IMR-90 (cell line): Measurements from ENCODE around the gene COLQ. TPM values are rescaled to one million over a fixed set of nuclear protein-coding genes. Genes with fewer than 3 reads are reported as not detected.

Experiments used
- ATAC-seq: fragments of 200-7000 bp; cut with Tn5 transposase; 2 replicates; pipeline ENCODE4 v1.9.1; 2020; ENCODE audit warnings: low read depth, mild to moderate bottlenecking, moderate library complexity
- BruUV-seq: library from RNA; stranded (reverse); fragments of 400-500 nt; replicated peaks from 2 replicates; lab custom pipeline; 2021; lab: Mats Ljungman, UMichigan
- CTCF ChIA-PET: fragments of 300-600 bp; formaldehyde crosslinking; extraction: SDS; loops from one replicate; lab custom pipeline; 2021; ENCODE audit warnings: antibody characterized with exemption; lab: Yijun Ruan, JAX
- POLR2A ChIA-PET: fragments of 300-600 bp; sonication (Branson Sonifier 250); formaldehyde crosslinking; loops from one replicate; lab custom pipeline; 2022; ENCODE audit warnings: antibody characterized with exemption; ENCODE audit not compliant: unreplicated experiment; lab: Charles Lee
- DNase-seq: peaks from one replicate; pipeline ENCODE4 v3.0.0; 2013
- H2AFZ ChIP-seq: replicated peaks from 2 replicates; pipeline ENCODE3; 2013; ENCODE audit warnings: low read length, mild to moderate bottlenecking; ENCODE audit not compliant: poor library complexity
- H2AK5ac ChIP-seq: 2 replicates; pipeline ENCODE4 v1.6.1; 2013; ENCODE audit warnings: low read depth, low read length, inconsistent platforms
- H2AK9ac ChIP-seq: replicated peaks from 2 replicates; pipeline ENCODE3; 2013; ENCODE audit warnings: mild to moderate bottlenecking, low read depth, low read length, moderate library complexity; ENCODE audit not compliant: poor library complexity
- H2BK120ac ChIP-seq: 2 replicates; pipeline ENCODE4 v1.6.1; 2013; ENCODE audit warnings: low read depth, low read length, inconsistent platforms
- H2BK15ac ChIP-seq: 3 replicates; pipeline ENCODE4 v1.6.1; 2013; ENCODE audit warnings: low read depth, low read length, inconsistent platforms
- H2BK20ac ChIP-seq: 2 replicates; pipeline ENCODE4 v1.6.1; 2013; ENCODE audit warnings: low read depth, mild to moderate bottlenecking, inconsistent platforms, low read length, moderate library complexity
- H2BK5ac ChIP-seq: 2 replicates; pipeline ENCODE4 v1.6.1; 2013; ENCODE audit warnings: mild to moderate bottlenecking, low read depth, low read length, inconsistent platforms; ENCODE audit not compliant: poor library complexity, severe bottlenecking
- H3K14ac ChIP-seq: replicated peaks from 2 replicates; pipeline ENCODE4 v1.6.1; 2013; ENCODE audit warnings: low read depth, low read length, inconsistent platforms
- H3K18ac ChIP-seq: 2 replicates; pipeline ENCODE4 v1.6.1; 2013; ENCODE audit warnings: low read depth, low read length, control low read depth
- H3K23ac ChIP-seq: 2 replicates; pipeline ENCODE4 v1.6.1; 2013; ENCODE audit warnings: low read depth, low read length, inconsistent platforms
- H3K27ac ChIP-seq: 2 replicates; pipeline ENCODE4 v1.5.1; 2013; ENCODE audit warnings: mild to moderate bottlenecking, control low read depth, low read length; ENCODE audit not compliant: insufficient read depth
- H3K27me3 ChIP-seq: 2 replicates; pipeline ENCODE4 v1.6.1; 2013; ENCODE audit warnings: low read length; ENCODE audit not compliant: control insufficient read depth, insufficient read depth
- H3K36me3 ChIP-seq: 2 replicates; pipeline ENCODE4 v1.6.1; 2013; ENCODE audit warnings: low read length, mixed read lengths; ENCODE audit not compliant: control insufficient read depth, insufficient read depth
- H3K4ac ChIP-seq: 2 replicates; pipeline ENCODE4 v1.6.1; 2013; ENCODE audit warnings: low read depth, low read length, inconsistent platforms
- H3K4me1 ChIP-seq: 2 replicates; pipeline ENCODE4 v1.6.1; 2013; ENCODE audit warnings: low read length, mixed read lengths; ENCODE audit not compliant: control insufficient read depth, insufficient read depth
- H3K4me2 ChIP-seq: 2 replicates; pipeline ENCODE4 v1.6.1; 2013; ENCODE audit warnings: low read depth, mild to moderate bottlenecking, control low read depth, low read length, moderate library complexity
- H3K4me3 ChIP-seq: 2 replicates; pipeline ENCODE4 v1.5.1; 2013; ENCODE audit warnings: low read depth, mild to moderate bottlenecking, control low read depth, low read length, moderate library complexity; ENCODE audit not compliant: insufficient read depth
- H3K56ac ChIP-seq: 2 replicates; pipeline ENCODE4 v1.6.1; 2013; ENCODE audit warnings: low read length, inconsistent platforms; ENCODE audit not compliant: insufficient read depth; ENCODE audit errors: extremely low read depth
- H3K79me1 ChIP-seq, 2 experiments: 2 replicates each; pipeline ENCODE4 v1.6.1; 2013; ENCODE audit warnings: low read length in 2 of 2, inconsistent platforms in 1 of 2, low read depth in 1 of 2
- H3K9ac ChIP-seq: 2 replicates; pipeline ENCODE4 v1.6.1; 2013; ENCODE audit warnings: low read depth, low read length, control low read depth
- H3K9me1 ChIP-seq: 2 replicates; pipeline ENCODE4 v1.6.1; 2013; ENCODE audit warnings: low read length, inconsistent platforms; ENCODE audit not compliant: insufficient read depth
- H3K9me3 ChIP-seq: 2 replicates; pipeline ENCODE4 v1.6.1; 2013; ENCODE audit warnings: low read length; ENCODE audit not compliant: control insufficient read depth, insufficient read depth
- H4K20me1 ChIP-seq: 2 replicates; pipeline ENCODE4 v1.6.1; 2013; ENCODE audit warnings: low read length, inconsistent platforms; ENCODE audit not compliant: insufficient read depth
- H4K5ac ChIP-seq: 2 replicates; pipeline ENCODE4 v1.6.1; 2013; ENCODE audit warnings: mild to moderate bottlenecking, low read depth, low read length, control low read depth
- H4K8ac ChIP-seq, 2 experiments: 2 replicates each; pipeline ENCODE4 v1.6.1; 2013; ENCODE audit warnings: low read depth in 2 of 2, low read length in 2 of 2, control low read depth in 1 of 2, inconsistent platforms in 1 of 2
- H4K91ac ChIP-seq: 2 replicates; pipeline ENCODE4 v1.6.1; 2013; ENCODE audit warnings: low read depth, low read length, inconsistent platforms; ENCODE audit not compliant: insufficient read depth
- CHD1 ChIP-seq: IDR thresholded peaks from 2 replicates; pipeline ENCODE4 v1.6.1; 2012; ENCODE audit warnings: low read depth, low read length, improper control_type of control experiment
- ELK1 ChIP-seq: fragments of 150-350 bp; IDR thresholded peaks from 2 replicates; pipeline ENCODE4 v1.6.1; 2016; ENCODE audit warnings: low read depth, mild to moderate bottlenecking, low read length, moderate library complexity, borderline replicate concordance
- NFE2L2 ChIP-seq: fragments of 150-350 bp; IDR thresholded peaks from 2 replicates; pipeline ENCODE4 v1.6.1; 2016; ENCODE audit warnings: low read depth, mild to moderate bottlenecking, low read length
- dilution Hi-C: fragments of 300-500 bp; cut with HindIII; formaldehyde crosslinking; loops from one replicate; pipeline ENCODE4 v1.14.3; 2018; ENCODE audit warnings: low sequenced_read_pairs; ENCODE audit not compliant: unreplicated experiment
- in situ Hi-C: fragments of 300-500 bp; cut with MboI; formaldehyde crosslinking; loops from 3 replicates; pipeline ENCODE4 v1.14.3; 2019; ENCODE audit warnings: low sequenced_read_pairs, inconsistent platforms, mixed read lengths
- intact Hi-C: fragments of 100-400 bp; cut with micrococcal nuclease; formaldehyde crosslinking; loops from 2 replicates; pipeline ENCODE4 v1.10.0; 2022
- polyA plus RNA-seq, 3 experiments: library from polyadenylated mRNA; depleted of rRNA; stranded (reverse); fragments of >200 nt; gene quantifications; 2 replicates each; pipeline ENCODE4 v1.2.3, GENCODE V29; 2012; ENCODE audit warnings: low replicate concordance in 1 of 3
- total RNA-seq: library from RNA; depleted of rRNA; stranded (reverse); fragments of >200 nt; gene quantifications from 2 replicates; pipeline ENCODE4 v1.2.3, GENCODE V29; 2012

COLQ gene
- total and polyA plus RNA-seq, 2 of the 4 experiments (the other 2 are of a cell fraction) = 0.18 to 0.65 TPM

- Histone ChIP-seq H4K20me1 (no peaks in the 10 kb centered on the region), H3K18ac (no peak overlapping the region), H3K36me3 (no peaks in the 10 kb centered on the region), H4K5ac (no peak overlapping the region), H3K4me1 (0 out of 2 replicates have a peak, but pooled peaks cover 4% of the 10 kb centered on the region), H3K9me3 (no peaks in the 10 kb centered on the region), H2BK120ac (no peak overlapping the region), H3K23ac (no peak overlapping the region), H2BK15ac (no peak overlapping the region), H4K8ac (no peak overlapping the region), H2AFZ (no peak overlapping the region), H2AK9ac (no peak overlapping the region), H3K27ac (no peak overlapping the region), H2BK20ac (no peak overlapping the region), H3K4me2 (no peak overlapping the region), H3K9ac (no peak overlapping the region), H3K27me3 (peaks cover 6% of the 10 kb centered on the region), H2AK5ac (no peak overlapping the region), H2BK5ac (no peak overlapping the region), H3K79me1 (no peaks in the 10 kb centered on the region), H3K4me3 (no peak overlapping the region), H3K4ac (no peak overlapping the region), H3K14ac (no peak overlapping the region), H3K9me1 (no peaks in the 10 kb centered on the region), H3K56ac (no peak overlapping the region), H4K91ac (no peak overlapping the region)
- TF ChIP-seq CHD1 = no peak
- TF ChIP-seq NFE2L2 = no peak
- TF ChIP-seq ELK1 = no peak
- POLR2A ChIA-PET = no interaction called here
- in situ Hi-C loops (no loop called here), dilution Hi-C loops (no loop called here), intact Hi-C loops (no loop called here)
- no peak for ATAC-seq
- no TSS peak for BruUV-seq
- CTCF ChIA-PET = interaction anchor here (0.9 kb wide), 1 partner anchor 37 kb away, joined by 3 read pairs; no protein-coding TSS in a partner anchor
- no peak for DNase-seq
Measured at GRCh38 chr3:15522016-15522415, 510 bp upstream of the COLQ start.
